GM12801 (cell line): ENCODE data around the gene SDCCAG8.

Experiments used
- CTCF ChIP-seq: IDR thresholded peaks from one replicate; pipeline ENCODE4 v1.5.1; 2011; ENCODE audit warnings: control low read depth; ENCODE audit not compliant: insufficient read length; ENCODE audit errors: extremely low read depth

Gene SDCCAG8

GRCh38 chr1:243406424-243406823 lies 150.6 kb downstream of the SDCCAG8 start:
- TF ChIP-seq CTCF: no peak

- no peak for TF ChIP-seq CTCF
These were observed 151.6 kb downstream of the SDCCAG8 start for GRCh38 chr1:243407284-243408018.

GRCh38 chr1:243408479-243408878 lies 152.6 kb downstream of the SDCCAG8 start:
- no peak for TF ChIP-seq CTCF

GRCh38 chr1:243409284-243409683 lies 153.4 kb downstream of the SDCCAG8 start:
- no peak for TF ChIP-seq CTCF

- TF ChIP-seq CTCF: no peak
These were observed 155.6 kb downstream of the SDCCAG8 start for GRCh38 chr1:243411472-243411871.

- TF ChIP-seq CTCF: no peak
These were observed 157.8 kb downstream of the SDCCAG8 start for GRCh38 chr1:243413431-243414151.

- no peak for TF ChIP-seq CTCF
These were observed 158.3 kb downstream of the SDCCAG8 start for GRCh38 chr1:243414152-243414494.
